Endometrial microvascular endothelial cells (primary cell): ENCODE measurements around the gene DLG3. TPM values are rescaled to one million over a fixed set of nuclear protein-coding genes. Genes with fewer than 3 reads are reported as not detected.

Source experiments
- in situ Hi-C: cut with HindIII; loops from 2 replicates; pipeline ENCODE4 v1.10.0; 2017; ENCODE audit warnings: low sequenced_read_pairs, low pct_unique_long_range_greater_than_20kb; ENCODE audit errors: inconsistent ontology term
- total RNA-seq: library from RNA; depleted of rRNA; stranded (reverse); fragments of >200 nt; gene quantifications from one replicate; pipeline ENCODE4 v1.2.3, GENCODE V29; 2015; ENCODE audit errors: inconsistent ontology term

DLG3 gene
- total RNA-seq, 1 donor from 2014 or later = 1.5 TPM

GRCh38 chrX:70434914-70435586 is 9.6 kb upstream of the DLG3 start:
- in situ Hi-C loops = no loop called here

GRCh38 chrX:70436343-70436742 is 8.3 kb upstream of the DLG3 start:
- in situ Hi-C loops = no loop called here

GRCh38 chrX:70437011-70437410 is 7.6 kb upstream of the DLG3 start:
- in situ Hi-C loops = no loop called here

- in situ Hi-C loops = no loop called here
Observed at GRCh38 chrX:70437921-70438665, 6.5 kb upstream of the DLG3 start.

- in situ Hi-C loops = no loop called here
Observed at GRCh38 chrX:70439016-70439415, 5.6 kb upstream of the DLG3 start.

- in situ Hi-C loops = no loop called here
Observed at GRCh38 chrX:70442224-70442623, 2.4 kb upstream of the DLG3 start.

- in situ Hi-C loops = no loop called here
Observed at GRCh38 chrX:70444946-70445656, 466 bp downstream of the DLG3 start.

GRCh38 chrX:70445951-70446350 is 1.3 kb downstream of the DLG3 start:
- in situ Hi-C loops = no loop called here

- in situ Hi-C loops = no loop called here
Observed at GRCh38 chrX:70446380-70447350, 2.0 kb downstream of the DLG3 start.

GRCh38 chrX:70449457-70449966 is 4.9 kb downstream of the DLG3 start:
- in situ Hi-C loops = no loop called here

GRCh38 chrX:70452143-70452733 is 7.6 kb downstream of the DLG3 start:
- in situ Hi-C loops = no loop called here

- in situ Hi-C loops = no loop called here
Observed at GRCh38 chrX:70453024-70453618, 8.5 kb downstream of the DLG3 start.

- in situ Hi-C loops = no loop called here
Observed at GRCh38 chrX:70454441-70455365, 10.1 kb downstream of the DLG3 start.

- in situ Hi-C loops = no loop called here
Observed at GRCh38 chrX:70455366-70456202, 10.9 kb downstream of the DLG3 start.

GRCh38 chrX:70456256-70456655 is 11.6 kb downstream of the DLG3 start:
- in situ Hi-C loops = no loop called here

- in situ Hi-C loops = no loop called here
Observed at GRCh38 chrX:70461026-70461425, 16.4 kb downstream of the DLG3 start.
